Spleen (tissue), 11 donors: ENCODE measurements around the gene RAB3B. TPM values are rescaled to one million over a fixed set of nuclear protein-coding genes. Genes with fewer than 3 reads are reported as not detected.

Experiments
- DNase-seq: peaks from one replicate; pipeline ENCODE4 v3.0.0-alpha.2; 2020
- H3K27ac ChIP-seq, 8 donors: fragments of 200-600 bp; sonication (generic) in 7 of 8; 1 replicate in 4 of 8; 2 replicates in 4 of 8; pipeline versions ENCODE4 v1.5.0 to v1.8.0; 2016 to 2021; ENCODE audit warnings: inconsistent platforms in 4 of 8, mild to moderate bottlenecking in 4 of 8, moderate library complexity in 1 of 8
- H3K27me3 ChIP-seq, 7 donors: fragments of 200-600 bp; sonication (generic) in 6 of 7; replicated peaks in 1 of 7; 1 replicate in 4 of 7; 2 replicates in 3 of 7; pipeline versions ENCODE4 v1.5.0 to v1.8.0; 2016 to 2021; ENCODE audit warnings: inconsistent platforms in 3 of 7, mild to moderate bottlenecking in 1 of 7
- H3K36me3 ChIP-seq, 6 donors: fragments of 200-600 bp; sonication (generic) in 5 of 6; 1 replicate in 4 of 6; 2 replicates in 2 of 6; pipeline versions ENCODE4 v1.5.0 to v1.8.0; 2016 to 2021; ENCODE audit warnings: inconsistent platforms in 2 of 6
- H3K4me1 ChIP-seq, 6 donors: fragments of 200-600 bp; sonication (generic) in 5 of 6; 1 replicate in 3 of 6; 2 replicates in 3 of 6; pipeline versions ENCODE4 v1.5.0 to v1.8.0; 2016 to 2021; ENCODE audit warnings: inconsistent platforms in 3 of 6
- H3K4me3 ChIP-seq, 8 donors: fragments of 200-600 bp; sonication (generic) in 7 of 8; 1 replicate in 4 of 8; 2 replicates in 4 of 8; pipeline versions ENCODE4 v1.5.0 to v1.8.0; 2016 to 2021; ENCODE audit warnings: inconsistent platforms in 4 of 8, mild to moderate bottlenecking in 4 of 8, moderate library complexity in 2 of 8
- H3K9me3 ChIP-seq, 8 donors: fragments of 200-600 bp; sonication (generic) in 7 of 8; 1 replicate in 4 of 8; 2 replicates in 4 of 8; pipeline versions ENCODE4 v1.5.0 to v1.8.0; 2016 to 2021; ENCODE audit warnings: inconsistent platforms in 4 of 8
- POLR2A ChIP-seq, 3 donors: fragments of 450-650 bp; IDR thresholded peaks; one replicate each; pipeline ENCODE4 v1.5.1; 2017; ENCODE audit warnings: antibody characterized with exemption in 3 of 3, mild to moderate bottlenecking in 1 of 3
- POLR2AphosphoS5 ChIP-seq, 3 donors: sonication (generic); formaldehyde crosslinking; IDR thresholded peaks; one replicate each; pipeline ENCODE4 v1.5.1; 2017; ENCODE audit warnings: antibody characterized with exemption in 3 of 3
- WGBS, 5 donors: extraction: QIAGEN DNeasy Blood & Tissue Kit in 3 of 5; methylation state at CpG; one replicate each; pipeline versions ENCODE4 v1.1.5 to v1.1.7; 2013 to 2018; 5-methylcytosine and 5-hydroxymethylcytosine counted together
- intact Hi-C: fragments of 100-400 bp; cut with DNase I; formaldehyde crosslinking; loops from one replicate; pipeline ENCODE4 v1.15.0; 2023; ENCODE audit warnings: low total_unique reads
- polyA plus RNA-seq, 3 donors: library from polyadenylated mRNA; stranded (reverse); fragments of 200-250 nt; gene quantifications; one replicate each; pipeline ENCODE4 v1.2.1, GENCODE V29; 2013
- total RNA-seq, 7 donors: library from RNA; depleted of rRNA in 3 of 7; stranded (reverse); fragments of >200 nt in 3 of 7; fragmentation: NEBNext Ultra II Directional in 4 of 7; extraction: Animal tissue kit (Norgen Biotek cat#: 25700) in 4 of 7; gene quantifications; one replicate each; pipeline versions ENCODE4 v1.1.0 to v1.2.1, GENCODE V29; 2016 to 2021
- TF ChIP-seq, protein P1 (sequence below), 11 experiments: fragments of 200-600 bp in 7 of 11; fragments of 450-650 bp in 4 of 11; sonication (generic) in 4 of 11; IDR thresholded peaks in 8 of 11; conservative IDR thresholded peaks in 3 of 11; 1 replicate in 7 of 11; 2 replicates in 4 of 11; pipeline versions ENCODE4 v1.4.0 to v1.8.0; 2016 to 2021; ENCODE audit warnings: antibody characterized with exemption in 11 of 11, inconsistent platforms in 4 of 11, mild to moderate bottlenecking in 1 of 11
- donor health status: healthy with polysubstance abuse.
- donor health status: DM: no; HTN: no; CAD: no; lungs with moderate emphysema.
- donor health status: DM: no; HTN: no; CAD: no.
- donor health status: Bipolar disorder and iron deficiency.
- donor health status: healthy.
- donor health status: DM: no; HTN: no; CAD: no.
- donor health status: DM: yes; HTN: yes; CAD: no.

Gene RAB3B
- total and polyA plus RNA-seq, 10 donors = 0.02 to 0.32 (median 0.13) TPM; not detected in 2

DNA sequence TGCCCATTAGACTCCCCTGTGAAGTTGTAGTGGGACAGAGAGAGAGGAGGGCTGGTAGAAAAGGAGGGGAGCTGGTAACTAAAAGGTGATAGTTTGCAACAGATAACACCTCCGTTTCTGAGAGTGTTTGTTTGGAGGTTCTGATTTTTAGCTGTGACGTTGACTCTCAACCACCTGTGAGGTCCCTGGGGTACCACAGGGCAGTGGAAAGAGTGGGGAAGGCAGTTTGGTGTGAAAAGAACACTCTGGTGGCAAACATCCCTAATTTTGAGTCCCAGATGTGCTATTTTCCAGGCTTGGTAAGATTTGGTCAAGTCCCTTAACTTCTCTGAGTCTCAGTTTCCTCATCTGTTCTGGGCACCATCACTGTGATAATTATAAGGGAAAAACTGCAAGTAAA is 29.3 kb downstream of the RAB3B start:
- Histone ChIP-seq H3K4me3 (no peak overlapping the region), H3K27ac (no peak overlapping the region), H3K4me1 (no peaks in the 10 kb centered on the region), H3K27me3 (peaks cover 0 to 53% (median 0%) of the 10 kb centered on the region in 7 donors), H3K9me3 (no peaks in the 10 kb centered on the region), H3K36me3 (no peaks in the 10 kb centered on the region)
- intact Hi-C loops = no loop called here
- 32 to 50% (median 41%) methylated on average over 2 of the region's 2 CpGs for WGBS, 5 donors
- no peak for DNase-seq
- TF ChIP-seq POLR2A (IDR thresholded peaks at IDR 0.05) = no peak
- no peak for TF ChIP-seq POLR2AphosphoS5 (IDR thresholded peaks at IDR 0.05)
- TF ChIP-seq, protein P1, sequence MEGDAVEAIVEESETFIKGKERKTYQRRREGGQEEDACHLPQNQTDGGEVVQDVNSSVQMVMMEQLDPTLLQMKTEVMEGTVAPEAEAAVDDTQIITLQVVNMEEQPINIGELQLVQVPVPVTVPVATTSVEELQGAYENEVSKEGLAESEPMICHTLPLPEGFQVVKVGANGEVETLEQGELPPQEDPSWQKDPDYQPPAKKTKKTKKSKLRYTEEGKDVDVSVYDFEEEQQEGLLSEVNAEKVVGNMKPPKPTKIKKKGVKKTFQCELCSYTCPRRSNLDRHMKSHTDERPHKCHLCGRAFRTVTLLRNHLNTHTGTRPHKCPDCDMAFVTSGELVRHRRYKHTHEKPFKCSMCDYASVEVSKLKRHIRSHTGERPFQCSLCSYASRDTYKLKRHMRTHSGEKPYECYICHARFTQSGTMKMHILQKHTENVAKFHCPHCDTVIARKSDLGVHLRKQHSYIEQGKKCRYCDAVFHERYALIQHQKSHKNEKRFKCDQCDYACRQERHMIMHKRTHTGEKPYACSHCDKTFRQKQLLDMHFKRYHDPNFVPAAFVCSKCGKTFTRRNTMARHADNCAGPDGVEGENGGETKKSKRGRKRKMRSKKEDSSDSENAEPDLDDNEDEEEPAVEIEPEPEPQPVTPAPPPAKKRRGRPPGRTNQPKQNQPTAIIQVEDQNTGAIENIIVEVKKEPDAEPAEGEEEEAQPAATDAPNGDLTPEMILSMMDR (IDR thresholded peaks at IDR 0.05 in 8 of 11, conservative IDR thresholded peaks at IDR 0.05 in 3 of 11) = no peak

DNA sequence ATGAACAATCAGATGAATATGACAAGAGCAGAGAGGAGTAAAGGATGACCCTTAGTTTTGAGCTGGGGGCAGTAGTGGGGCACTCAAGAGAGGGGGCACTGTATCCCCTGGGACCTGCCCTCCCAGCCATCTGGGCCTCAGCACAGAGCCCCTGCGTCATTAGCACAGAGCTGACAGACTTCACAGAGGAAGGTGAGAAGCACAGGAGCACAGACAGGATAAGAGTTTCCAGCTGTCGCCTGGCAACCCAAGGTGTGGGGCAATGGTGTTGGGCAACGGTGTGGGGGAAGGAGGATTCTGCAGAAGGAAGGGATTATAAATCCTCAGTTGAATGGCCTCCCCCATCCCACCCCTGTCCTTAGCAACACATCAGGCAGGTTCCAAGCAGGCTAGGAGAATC is 30.2 kb downstream of the RAB3B start:
- Histone ChIP-seq H3K27ac (no peak overlapping the region), H3K4me3 (no peak overlapping the region), H3K4me1 (no peaks in the 10 kb centered on the region), H3K9me3 (no peaks in the 10 kb centered on the region), H3K36me3 (no peaks in the 10 kb centered on the region), H3K27me3 (peaks cover 0 to 49% (median 0%) of the 10 kb centered on the region in 7 donors)
- intact Hi-C loops = no loop called here
- DNase-seq = no peak
- TF ChIP-seq POLR2A (IDR thresholded peaks at IDR 0.05) (no peak), POLR2AphosphoS5 (IDR thresholded peaks at IDR 0.05) (no peak)
- TF ChIP-seq, protein P1 (IDR thresholded peaks at IDR 0.05 in 8 of 11, conservative IDR thresholded peaks at IDR 0.05 in 3 of 11) = no peak
- 30 to 58% (median 39%) methylated on average over 3 of the region's 3 CpGs for WGBS, 5 donors

GRCh38 chr1:51958824-51959223 is 31.7 kb downstream of the RAB3B start:
- DNase-seq = no peak
- no peak for TF ChIP-seq POLR2A (IDR thresholded peaks at IDR 0.05)
- TF ChIP-seq, protein P1 (IDR thresholded peaks at IDR 0.05 in 8 of 11, conservative IDR thresholded peaks at IDR 0.05 in 3 of 11) = no peak
- TF ChIP-seq POLR2AphosphoS5 (IDR thresholded peaks at IDR 0.05) = no peak
- WGBS, 5 donors = 91 to 97% (median 95%) methylated on average over 3 of the region's 3 CpGs
- H3K27ac ChIP-seq = no peak overlapping the region
- intact Hi-C loops = no loop called here
- no peaks in the 10 kb centered on the region for H3K36me3 ChIP-seq
- peaks cover 0 to 44% (median 0%) of the 10 kb centered on the region in 7 donors for H3K27me3 ChIP-seq
- H3K9me3 ChIP-seq = no peaks in the 10 kb centered on the region
- no peak overlapping the region for H3K4me3 ChIP-seq
- no peaks in the 10 kb centered on the region for H3K4me1 ChIP-seq

- H3K4me1 ChIP-seq = no peaks in the 10 kb centered on the region
- no peaks in the 10 kb centered on the region for H3K36me3 ChIP-seq
- intact Hi-C loops = no loop called here
- peaks cover 0 to 37% (median 0%) of the 10 kb centered on the region in 7 donors for H3K27me3 ChIP-seq
- H3K9me3 ChIP-seq = no peaks in the 10 kb centered on the region
- no peak overlapping the region for H3K4me3 ChIP-seq
- TF ChIP-seq POLR2A (IDR thresholded peaks at IDR 0.05) (no peak), POLR2AphosphoS5 (IDR thresholded peaks at IDR 0.05) (no peak)
- TF ChIP-seq, protein P1 (IDR thresholded peaks at IDR 0.05 in 8 of 11, conservative IDR thresholded peaks at IDR 0.05 in 3 of 11) = no peak
- WGBS, 5 donors = 72 to 82% (median 77%) methylated on average over 7 of the region's 7 CpGs
- no peak overlapping the region for H3K27ac ChIP-seq
- DNase-seq = no peak
Measured at GRCh38 chr1:51957618-51958017, 32.9 kb downstream of the RAB3B start.
